Endometrial microvascular endothelial cells (primary cell): Measurements from ENCODE around the gene TLL1. TPM values are rescaled to one million over a fixed set of nuclear protein-coding genes. Genes with fewer than 3 reads are reported as not detected.

Experiments used
- in situ Hi-C: cut with HindIII; loops from 2 replicates; pipeline ENCODE4 v1.10.0; 2017; ENCODE audit warnings: low sequenced_read_pairs, low pct_unique_long_range_greater_than_20kb; ENCODE audit errors: inconsistent ontology term
- total RNA-seq: library from RNA; depleted of rRNA; stranded (reverse); fragments of >200 nt; gene quantifications from one replicate; pipeline ENCODE4 v1.2.3, GENCODE V29; 2015; ENCODE audit errors: inconsistent ontology term

The TLL1 gene
- total RNA-seq = 9.5 TPM

DNA sequence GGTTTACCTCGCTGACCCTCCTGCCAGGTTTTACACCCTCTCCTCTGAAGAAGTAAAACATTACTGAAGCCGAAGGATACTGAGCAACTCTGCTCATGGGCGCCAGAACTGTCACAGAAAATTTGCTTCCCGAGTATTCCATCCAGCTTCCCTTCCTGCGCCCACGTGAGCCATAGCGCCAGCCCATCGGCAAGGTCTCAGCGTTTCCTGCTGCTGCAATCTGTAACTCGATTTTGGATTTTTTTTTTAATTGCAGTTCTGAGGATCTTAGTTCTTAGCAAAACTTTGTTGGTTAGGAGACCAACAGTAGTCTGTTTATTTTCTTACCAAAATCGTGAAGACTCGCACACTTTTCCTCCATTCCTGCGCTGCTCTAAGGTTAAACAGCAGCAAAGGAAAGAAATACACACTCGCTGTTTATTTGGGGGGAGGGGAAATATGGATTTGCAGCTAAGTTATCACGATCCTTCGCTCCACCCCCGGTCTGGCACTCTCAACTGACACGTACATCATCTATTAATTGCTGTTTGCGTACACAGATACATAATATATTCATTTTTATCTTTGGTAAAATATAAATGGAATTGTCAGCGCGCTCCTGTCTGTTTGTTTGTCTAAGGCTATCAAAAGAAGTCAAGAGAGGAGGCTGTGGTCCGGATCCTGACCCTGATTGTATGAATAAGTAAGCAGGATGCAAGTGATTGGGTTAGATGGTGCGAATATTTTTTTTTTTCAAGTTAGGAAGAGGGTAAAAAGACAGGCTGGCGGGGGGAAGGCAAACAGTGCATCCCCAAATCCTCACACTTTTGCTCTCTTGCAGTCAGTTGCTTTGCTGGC lies at the start of gene TLL1:
Gene TLL1 (plus strand): TSS at position 777 of the 837 bp plus-strand sequence. CDS start 668 bp downstream, outside the sequence.
- in situ Hi-C loops = no loop called here

DNA sequence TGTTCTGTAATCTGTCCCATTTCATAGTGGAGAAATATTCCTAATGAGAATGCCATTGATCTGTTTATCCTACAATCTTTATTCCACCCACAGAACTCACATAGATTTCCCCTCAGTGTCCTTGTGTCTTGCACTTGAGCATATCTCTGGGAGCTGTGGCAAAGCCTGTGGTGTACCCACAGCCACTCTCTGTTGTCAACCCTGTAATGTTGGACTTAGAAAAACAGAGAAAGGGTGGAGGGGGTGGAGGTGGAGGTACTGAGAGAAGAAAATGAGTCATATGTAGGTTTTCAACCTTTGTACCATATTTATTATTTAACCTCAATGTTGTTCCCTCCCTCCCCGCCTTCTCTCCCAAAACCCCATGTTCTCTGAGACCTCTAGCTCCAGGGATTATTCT lies 46.9 kb upstream of the TLL1 start:
- in situ Hi-C loops = no loop called here

- in situ Hi-C loops = no loop called here
Observed at GRCh38 chr4:165827018-165827417, 46.0 kb upstream of the TLL1 start.

DNA sequence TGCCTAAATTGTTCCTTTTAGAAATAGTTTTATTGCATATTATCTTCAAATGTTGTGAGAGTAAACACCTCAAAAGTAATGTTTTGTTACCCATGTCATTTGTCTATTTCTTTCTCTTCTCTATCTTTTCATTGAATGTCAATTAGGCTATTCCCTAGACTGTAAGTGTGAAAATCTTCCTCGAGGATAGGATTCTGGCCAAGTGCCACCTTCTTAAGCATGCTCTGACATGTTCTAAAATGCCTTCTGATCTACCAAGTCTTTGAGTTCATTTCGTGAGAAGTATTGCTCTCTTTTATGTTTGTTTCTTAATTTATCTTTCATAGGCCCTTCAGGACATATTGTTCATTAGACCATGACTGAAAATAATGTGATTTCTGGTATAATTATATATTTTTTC lies 44.1 kb upstream of the TLL1 start:
- in situ Hi-C loops = no loop called here

GRCh38 chr4:165834116-165834515 lies 38.9 kb upstream of the TLL1 start:
- in situ Hi-C loops = no loop called here

DNA sequence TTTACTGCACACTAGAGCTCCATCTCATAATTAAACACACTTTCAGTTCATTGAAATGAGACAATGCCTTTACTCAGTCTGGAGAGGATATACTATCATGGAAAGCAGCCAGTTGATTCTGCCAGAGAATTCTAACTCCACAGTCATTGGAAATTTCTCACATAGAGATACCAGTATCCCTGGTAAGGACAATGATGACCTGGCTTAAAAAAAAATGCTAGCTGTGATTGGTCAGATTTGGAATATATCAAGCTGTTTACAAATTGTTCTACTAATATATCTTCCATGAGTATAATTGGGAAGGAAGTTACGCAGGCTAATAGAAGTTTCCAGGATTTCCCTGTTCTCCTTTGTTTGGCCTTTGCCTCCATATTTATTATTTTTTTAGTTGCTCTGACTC lies 34.5 kb upstream of the TLL1 start:
- in situ Hi-C loops = no loop called here

DNA sequence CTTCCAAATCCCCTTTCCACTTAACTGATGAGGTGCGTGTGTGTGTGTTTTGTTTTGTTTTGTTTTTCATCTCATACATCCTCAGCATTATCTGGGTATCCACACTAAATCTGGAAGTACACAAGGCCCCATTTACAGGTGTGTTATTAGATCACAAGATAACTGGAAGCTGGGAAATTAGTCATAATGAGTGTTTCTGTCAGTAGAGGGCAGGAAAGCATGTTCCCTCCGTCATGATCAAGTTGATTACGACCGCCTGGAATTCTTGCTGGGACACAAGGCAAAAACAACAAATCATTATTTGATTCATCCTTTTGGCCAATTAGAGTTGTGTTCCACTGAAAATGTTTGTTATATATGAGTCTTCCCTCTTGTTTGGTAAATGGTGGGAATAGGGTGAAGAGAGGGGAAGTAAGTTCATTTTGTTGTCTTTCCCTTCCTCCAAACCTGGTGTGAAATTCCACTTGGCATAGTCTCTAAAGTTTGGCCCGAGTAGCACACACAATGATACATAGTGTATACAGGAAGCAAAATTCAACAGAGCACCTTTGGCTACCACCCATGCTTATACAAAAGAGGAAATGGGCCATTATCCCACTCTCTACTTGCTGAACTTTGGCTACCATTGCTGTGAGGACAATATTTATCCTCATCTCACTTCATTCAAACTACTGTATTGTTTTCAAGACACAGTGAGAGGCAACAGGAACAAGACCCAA lies 33.3 kb upstream of the TLL1 start:
- in situ Hi-C loops = no loop called here

GRCh38 chr4:165842684-165843083 lies 30.4 kb upstream of the TLL1 start:
- in situ Hi-C loops = no loop called here

DNA sequence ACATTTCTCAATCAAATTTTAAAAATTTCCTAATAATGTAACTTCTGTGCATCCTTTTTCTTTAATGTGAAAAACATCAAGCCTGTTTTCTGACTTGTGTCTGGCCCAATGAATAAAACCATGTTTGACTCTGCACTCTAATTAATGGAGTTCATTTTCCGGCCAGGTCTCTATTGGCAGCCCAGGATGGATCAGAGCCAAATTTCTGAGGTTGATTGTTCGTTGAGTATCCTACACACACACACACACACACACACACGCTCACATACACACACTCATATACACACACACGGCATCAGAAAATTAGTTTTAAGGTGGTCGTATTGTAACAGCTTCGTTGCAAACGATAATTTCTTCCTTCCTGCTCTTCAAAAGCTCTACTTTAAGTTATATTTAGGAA lies 28.9 kb upstream of the TLL1 start:
- in situ Hi-C loops = no loop called here

GRCh38 chr4:165851256-165851655 lies 21.8 kb upstream of the TLL1 start:
- in situ Hi-C loops = no loop called here

DNA sequence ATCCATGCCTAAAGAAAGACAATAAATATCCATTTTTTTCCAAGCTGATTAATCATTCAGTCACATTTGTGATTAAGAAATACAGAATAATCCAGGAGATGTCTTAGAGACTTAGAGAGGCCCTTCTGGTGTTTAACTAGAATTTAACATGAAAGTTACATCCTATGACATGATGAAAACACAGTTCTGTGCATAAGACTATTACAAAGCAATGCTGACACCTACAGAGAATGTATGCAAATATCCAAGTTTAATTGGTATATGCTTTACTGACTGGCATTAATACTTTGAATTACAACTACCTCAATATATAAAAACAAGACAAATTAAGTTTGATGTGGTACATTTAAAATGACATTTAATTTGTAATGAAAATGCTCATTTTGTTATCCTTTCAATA lies 17.8 kb upstream of the TLL1 start:
- in situ Hi-C loops = no loop called here

DNA sequence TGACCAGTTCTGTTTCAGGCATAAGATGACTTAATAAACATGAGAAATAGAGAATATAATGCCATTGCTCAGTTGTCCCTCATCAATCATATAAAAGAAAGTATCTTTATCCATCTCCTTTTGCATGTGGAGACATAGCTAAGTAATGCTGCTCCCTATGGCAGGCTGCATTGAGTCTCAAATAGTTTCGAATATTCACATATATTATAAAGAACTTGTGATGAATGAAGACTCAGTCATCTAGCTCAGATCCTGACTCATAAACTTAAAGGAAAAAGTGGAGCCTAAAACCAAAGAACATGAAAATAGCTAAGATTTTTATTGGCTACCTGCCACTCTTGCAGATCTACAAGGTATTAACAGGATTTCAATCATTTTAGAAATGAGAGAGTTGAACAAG lies 11.7 kb upstream of the TLL1 start:
- in situ Hi-C loops = no loop called here

DNA sequence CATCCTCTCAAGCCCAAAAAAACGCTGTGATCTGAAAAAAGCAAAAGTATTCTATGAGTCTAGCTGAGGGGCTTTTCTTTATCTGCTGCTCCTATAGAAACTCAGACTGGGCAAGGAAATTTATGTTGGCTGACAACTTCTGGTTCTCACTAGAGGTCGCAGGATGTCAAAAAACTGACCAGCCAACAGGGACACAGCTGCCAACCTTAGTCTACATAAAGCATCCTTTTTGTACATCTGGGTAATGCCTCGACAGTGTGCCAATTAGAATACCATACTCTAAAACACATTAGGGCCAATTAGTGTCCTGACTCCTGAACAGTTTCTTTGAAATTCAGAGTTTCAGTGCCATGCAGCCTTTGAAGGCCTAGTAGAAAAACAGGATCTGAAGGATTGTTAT lies 8.8 kb upstream of the TLL1 start:
- in situ Hi-C loops = no loop called here

DNA sequence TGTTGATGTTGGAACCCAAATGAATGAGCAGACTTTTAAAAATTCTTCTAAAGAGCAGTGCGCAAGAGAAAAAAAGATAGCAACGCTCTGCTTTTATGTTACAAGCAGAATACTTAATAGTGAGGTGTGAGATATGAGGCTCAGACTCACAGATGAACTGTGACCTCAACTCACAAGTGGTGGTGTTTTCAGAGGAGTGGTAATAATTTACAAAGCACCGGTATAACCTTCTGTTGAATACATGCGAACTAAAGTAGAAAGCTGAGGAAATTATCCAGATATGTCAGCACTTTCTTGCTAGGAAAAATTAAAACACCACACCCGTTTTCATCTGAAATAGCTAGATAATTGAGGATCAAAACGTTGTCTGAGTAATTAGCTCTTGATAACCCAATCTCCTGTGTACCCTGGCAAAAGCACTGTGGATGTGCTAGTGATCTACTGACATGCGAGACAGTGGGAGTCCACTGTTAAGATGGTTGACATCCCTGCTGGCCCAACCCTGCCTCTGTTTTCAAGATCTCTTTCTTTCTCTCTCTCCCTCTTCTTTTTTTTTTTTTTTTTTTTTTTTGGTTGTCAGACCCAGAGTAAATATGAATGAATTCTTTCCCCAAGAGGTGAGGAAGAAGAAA lies 6.9 kb upstream of the TLL1 start:
- in situ Hi-C loops = no loop called here

- in situ Hi-C loops = no loop called here
Observed at GRCh38 chr4:165867961-165868360, 5.1 kb upstream of the TLL1 start.

DNA sequence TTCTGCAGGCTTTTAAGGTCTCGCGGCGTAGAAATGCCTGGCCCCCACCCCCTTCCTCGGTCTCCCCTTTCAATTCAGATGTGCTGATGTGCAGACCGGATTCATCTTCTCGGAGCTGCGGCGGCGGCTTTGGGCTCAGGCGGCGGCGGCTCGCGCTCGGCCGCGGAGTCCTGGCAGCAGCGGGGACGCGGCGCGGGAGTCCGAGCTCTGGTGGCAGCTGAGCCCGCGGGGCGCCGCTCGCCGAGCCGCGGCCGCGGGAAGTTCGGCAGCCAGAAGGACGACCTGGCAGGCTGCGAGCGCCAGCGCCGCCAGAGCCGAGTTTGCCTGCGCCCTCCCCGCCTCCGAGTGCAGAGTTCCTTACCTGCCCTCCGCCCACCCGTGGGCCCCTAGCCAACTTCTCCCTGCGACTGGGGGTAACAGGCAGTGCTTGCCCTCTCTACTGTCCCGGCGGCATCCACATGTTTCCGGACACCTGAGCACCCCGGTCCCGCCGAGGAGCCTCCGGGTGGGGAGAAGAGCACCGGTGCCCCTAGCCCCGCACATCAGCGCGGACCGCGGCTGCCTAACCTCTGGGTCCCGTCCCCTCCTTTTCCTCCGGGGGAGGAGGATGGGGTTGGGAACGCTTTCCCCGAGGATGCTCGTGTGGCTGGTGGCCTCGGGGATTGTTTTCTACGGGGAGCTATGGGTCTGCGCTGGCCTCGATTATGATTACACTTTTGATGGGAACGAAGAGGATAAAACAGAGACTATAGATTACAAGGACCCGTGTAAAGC lies 448 bp downstream of the TLL1 start:
- in situ Hi-C loops = no loop called here

GRCh38 chr4:165874072-165874790 lies 1.2 kb downstream of the TLL1 start:
- in situ Hi-C loops = no loop called here

DNA sequence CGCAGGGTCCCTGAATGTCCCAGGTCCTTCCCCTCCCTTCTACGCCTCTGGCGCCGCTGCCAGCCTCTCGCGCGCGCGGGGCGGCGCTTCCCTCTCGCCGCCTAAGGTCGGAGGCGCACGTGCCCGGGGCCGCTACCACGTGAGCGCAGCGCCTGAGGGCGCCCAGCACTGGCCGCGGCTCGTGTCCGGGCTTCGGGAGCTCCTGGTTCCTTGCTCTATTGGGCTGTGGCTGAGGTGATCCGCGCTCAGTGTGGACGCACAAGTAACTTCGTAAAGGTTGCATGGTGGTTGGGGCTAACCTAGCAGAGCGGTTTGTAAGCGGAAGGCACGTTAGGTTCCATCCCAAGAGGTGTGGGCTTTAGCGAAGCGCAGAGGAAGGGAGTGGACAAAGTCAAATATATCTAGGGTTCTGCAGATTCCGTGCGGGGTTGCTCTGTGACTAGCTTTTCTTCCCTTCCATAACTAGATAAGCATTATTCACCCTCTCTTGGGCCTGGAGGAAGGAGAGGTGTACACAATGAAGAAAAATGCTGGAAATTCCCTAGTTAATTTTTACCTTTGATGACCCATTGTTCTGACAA lies 1.8 kb downstream of the TLL1 start:
- in situ Hi-C loops = no loop called here
